H1 (cell line): ENCODE measurements around the gene RAB10. TPM values are rescaled to one million over a fixed set of nuclear protein-coding genes. Genes with fewer than 3 reads are reported as not detected.

Source experiments
- ASH2L ChIP-seq: fragments of 200-600, 300-600 bp; sonication (generic); IDR thresholded peaks from one replicate; pipeline ENCODE4 v1.7.1; 2017; ENCODE audit warnings: low read length
- EP300 ChIP-seq, 2 experiments: IDR thresholded peaks; 1 replicate in 1 of 2; 2 replicates in 1 of 2; pipeline ENCODE4 v1.6.1; 2011 to 2012; ENCODE audit warnings: low read depth in 2 of 2, low read length in 2 of 2, mild to moderate bottlenecking in 2 of 2, borderline replicate concordance in 1 of 2, inconsistent platforms in 1 of 2, moderate library complexity in 1 of 2
- RNF2 ChIP-seq: fragments of 200-900, 300-1000 bp; sonication (generic); IDR thresholded peaks from 2 replicates; pipeline ENCODE4 v1.7.1; 2016; ENCODE audit warnings: borderline replicate concordance, low read depth, mild to moderate bottlenecking, antibody characterized with exemption, low read length; ENCODE audit not compliant: poor library complexity, severe bottlenecking; ENCODE audit errors: missing control alignments
- polyA plus RNA-seq, 7 experiments: library from polyadenylated mRNA; depleted of rRNA in 3 of 7; stranded (reverse) in 5 of 7; unstranded in 2 of 7; fragments of >200 nt in 5 of 7; fragments of 200-250 nt in 2 of 7; gene quantifications; 1 replicate in 5 of 7; 2 replicates in 1 of 7; 4 replicates in 1 of 7; pipeline versions ENCODE4 v1.2.1 to v1.2.3, GENCODE V29; 2011 to 2013; ENCODE audit warnings: missing spikeins in 2 of 7, mixed read lengths in 2 of 7
- total RNA-seq: library from RNA; stranded (reverse); fragmentation: NEBNext Ultra II Directional; extraction: Animal tissue kit (Norgen Biotek cat#: 25700); gene quantifications from 2 replicates; pipeline ENCODE4 v1.2.1, GENCODE V29; 2021
- TF ChIP-seq, protein P1 (sequence below): fragments of 300-600 bp; sonication (generic); IDR thresholded peaks from 2 replicates; pipeline ENCODE4 v1.7.1; 2012; ENCODE audit warnings: low read length, moderate library complexity, mild to moderate bottlenecking, inconsistent platforms; ENCODE audit not compliant: insufficient replicate concordance

Gene RAB10
- total and polyA plus RNA-seq, 2 of the 8 experiments (the other 6 are each of a cell fraction or from before 2014, with no cell fraction given): 42.6 to 136 TPM

GRCh38 chr2:26074676-26075075 lies 40.8 kb downstream of the RAB10 start (continued):
- no peak for TF ChIP-seq EP300 (IDR thresholded peaks at IDR 0.05; ENCODE audit: borderline replicate concordance in 1 of 2, low read depth in 2 of 2, low read length in 2 of 2)
- TF ChIP-seq RNF2: no peak
- no peak for TF ChIP-seq ASH2L
- TF ChIP-seq, protein P1, sequence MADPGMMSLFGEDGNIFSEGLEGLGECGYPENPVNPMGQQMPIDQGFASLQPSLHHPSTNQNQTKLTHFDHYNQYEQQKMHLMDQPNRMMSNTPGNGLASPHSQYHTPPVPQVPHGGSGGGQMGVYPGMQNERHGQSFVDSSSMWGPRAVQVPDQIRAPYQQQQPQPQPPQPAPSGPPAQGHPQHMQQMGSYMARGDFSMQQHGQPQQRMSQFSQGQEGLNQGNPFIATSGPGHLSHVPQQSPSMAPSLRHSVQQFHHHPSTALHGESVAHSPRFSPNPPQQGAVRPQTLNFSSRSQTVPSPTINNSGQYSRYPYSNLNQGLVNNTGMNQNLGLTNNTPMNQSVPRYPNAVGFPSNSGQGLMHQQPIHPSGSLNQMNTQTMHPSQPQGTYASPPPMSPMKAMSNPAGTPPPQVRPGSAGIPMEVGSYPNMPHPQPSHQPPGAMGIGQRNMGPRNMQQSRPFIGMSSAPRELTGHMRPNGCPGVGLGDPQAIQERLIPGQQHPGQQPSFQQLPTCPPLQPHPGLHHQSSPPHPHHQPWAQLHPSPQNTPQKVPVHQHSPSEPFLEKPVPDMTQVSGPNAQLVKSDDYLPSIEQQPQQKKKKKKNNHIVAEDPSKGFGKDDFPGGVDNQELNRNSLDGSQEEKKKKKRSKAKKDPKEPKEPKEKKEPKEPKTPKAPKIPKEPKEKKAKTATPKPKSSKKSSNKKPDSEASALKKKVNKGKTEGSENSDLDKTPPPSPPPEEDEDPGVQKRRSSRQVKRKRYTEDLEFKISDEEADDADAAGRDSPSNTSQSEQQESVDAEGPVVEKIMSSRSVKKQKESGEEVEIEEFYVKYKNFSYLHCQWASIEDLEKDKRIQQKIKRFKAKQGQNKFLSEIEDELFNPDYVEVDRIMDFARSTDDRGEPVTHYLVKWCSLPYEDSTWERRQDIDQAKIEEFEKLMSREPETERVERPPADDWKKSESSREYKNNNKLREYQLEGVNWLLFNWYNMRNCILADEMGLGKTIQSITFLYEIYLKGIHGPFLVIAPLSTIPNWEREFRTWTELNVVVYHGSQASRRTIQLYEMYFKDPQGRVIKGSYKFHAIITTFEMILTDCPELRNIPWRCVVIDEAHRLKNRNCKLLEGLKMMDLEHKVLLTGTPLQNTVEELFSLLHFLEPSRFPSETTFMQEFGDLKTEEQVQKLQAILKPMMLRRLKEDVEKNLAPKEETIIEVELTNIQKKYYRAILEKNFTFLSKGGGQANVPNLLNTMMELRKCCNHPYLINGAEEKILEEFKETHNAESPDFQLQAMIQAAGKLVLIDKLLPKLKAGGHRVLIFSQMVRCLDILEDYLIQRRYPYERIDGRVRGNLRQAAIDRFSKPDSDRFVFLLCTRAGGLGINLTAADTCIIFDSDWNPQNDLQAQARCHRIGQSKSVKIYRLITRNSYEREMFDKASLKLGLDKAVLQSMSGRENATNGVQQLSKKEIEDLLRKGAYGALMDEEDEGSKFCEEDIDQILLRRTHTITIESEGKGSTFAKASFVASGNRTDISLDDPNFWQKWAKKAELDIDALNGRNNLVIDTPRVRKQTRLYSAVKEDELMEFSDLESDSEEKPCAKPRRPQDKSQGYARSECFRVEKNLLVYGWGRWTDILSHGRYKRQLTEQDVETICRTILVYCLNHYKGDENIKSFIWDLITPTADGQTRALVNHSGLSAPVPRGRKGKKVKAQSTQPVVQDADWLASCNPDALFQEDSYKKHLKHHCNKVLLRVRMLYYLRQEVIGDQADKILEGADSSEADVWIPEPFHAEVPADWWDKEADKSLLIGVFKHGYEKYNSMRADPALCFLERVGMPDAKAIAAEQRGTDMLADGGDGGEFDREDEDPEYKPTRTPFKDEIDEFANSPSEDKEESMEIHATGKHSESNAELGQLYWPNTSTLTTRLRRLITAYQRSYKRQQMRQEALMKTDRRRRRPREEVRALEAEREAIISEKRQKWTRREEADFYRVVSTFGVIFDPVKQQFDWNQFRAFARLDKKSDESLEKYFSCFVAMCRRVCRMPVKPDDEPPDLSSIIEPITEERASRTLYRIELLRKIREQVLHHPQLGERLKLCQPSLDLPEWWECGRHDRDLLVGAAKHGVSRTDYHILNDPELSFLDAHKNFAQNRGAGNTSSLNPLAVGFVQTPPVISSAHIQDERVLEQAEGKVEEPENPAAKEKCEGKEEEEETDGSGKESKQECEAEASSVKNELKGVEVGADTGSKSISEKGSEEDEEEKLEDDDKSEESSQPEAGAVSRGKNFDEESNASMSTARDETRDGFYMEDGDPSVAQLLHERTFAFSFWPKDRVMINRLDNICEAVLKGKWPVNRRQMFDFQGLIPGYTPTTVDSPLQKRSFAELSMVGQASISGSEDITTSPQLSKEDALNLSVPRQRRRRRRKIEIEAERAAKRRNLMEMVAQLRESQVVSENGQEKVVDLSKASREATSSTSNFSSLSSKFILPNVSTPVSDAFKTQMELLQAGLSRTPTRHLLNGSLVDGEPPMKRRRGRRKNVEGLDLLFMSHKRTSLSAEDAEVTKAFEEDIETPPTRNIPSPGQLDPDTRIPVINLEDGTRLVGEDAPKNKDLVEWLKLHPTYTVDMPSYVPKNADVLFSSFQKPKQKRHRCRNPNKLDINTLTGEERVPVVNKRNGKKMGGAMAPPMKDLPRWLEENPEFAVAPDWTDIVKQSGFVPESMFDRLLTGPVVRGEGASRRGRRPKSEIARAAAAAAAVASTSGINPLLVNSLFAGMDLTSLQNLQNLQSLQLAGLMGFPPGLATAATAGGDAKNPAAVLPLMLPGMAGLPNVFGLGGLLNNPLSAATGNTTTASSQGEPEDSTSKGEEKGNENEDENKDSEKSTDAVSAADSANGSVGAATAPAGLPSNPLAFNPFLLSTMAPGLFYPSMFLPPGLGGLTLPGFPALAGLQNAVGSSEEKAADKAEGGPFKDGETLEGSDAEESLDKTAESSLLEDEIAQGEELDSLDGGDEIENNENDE: no peak
